Gastrocnemius medialis (tissue), 4 donors: ENCODE measurements around the gene CA10. TPM values are rescaled to one million over a fixed set of nuclear protein-coding genes. Genes with fewer than 3 reads are reported as not detected.

Experiments used
- ATAC-seq, 2 donors: fragments of 150-250 bp; one replicate each; pipeline ENCODE4 v1.9.1; 2016
- DNase-seq, 2 donors: peaks; one replicate each; pipeline ENCODE4 v3.0.0-alpha.2; 2019
- H3K27ac ChIP-seq, 4 donors: fragments of 200-600 bp; sonication (generic); 1 replicate in 1 of 4; 2 replicates in 3 of 4; pipeline ENCODE4 v1.5.1; 2016 to 2018; ENCODE audit warnings: mild to moderate bottlenecking in 2 of 4, moderate library complexity in 1 of 4
- H3K27me3 ChIP-seq, 3 donors: fragments of 200-600 bp; sonication (generic) in 2 of 3; 1 replicate in 1 of 3; 2 replicates in 2 of 3; pipeline versions ENCODE4 v1.5.1 to v1.6.0; 2016 to 2019; ENCODE audit warnings: mild to moderate bottlenecking in 1 of 3, moderate library complexity in 1 of 3
- H3K36me3 ChIP-seq, 2 donors: fragments of 200-600 bp; sonication (generic) in 1 of 2; one replicate each; pipeline ENCODE4 v1.5.1; 2017 to 2018
- H3K4me1 ChIP-seq, 2 donors: fragments of 200-600 bp; sonication (generic) in 1 of 2; one replicate each; pipeline ENCODE4 v1.5.1; 2016 to 2017; ENCODE audit warnings: mild to moderate bottlenecking in 2 of 2
- H3K4me3 ChIP-seq, 4 donors: fragments of 200-600 bp; sonication (generic) in 3 of 4; 1 replicate in 1 of 4; 2 replicates in 3 of 4; pipeline ENCODE4 v1.5.1; 2016 to 2019; ENCODE audit warnings: mild to moderate bottlenecking in 2 of 4
- H3K9me3 ChIP-seq, 3 donors: fragments of 200-600 bp; sonication (generic) in 2 of 3; 1 replicate in 1 of 3; 2 replicates in 2 of 3; pipeline ENCODE4 v1.5.1; 2016 to 2019
- CTCF ChIP-seq, 5 experiments: fragments of 450-650 bp in 3 of 5; fragments of 200-600 bp in 2 of 5; sonication (generic) in 2 of 5; IDR thresholded peaks in 4 of 5; conservative IDR thresholded peaks in 1 of 5; 1 replicate in 4 of 5; 2 replicates in 1 of 5; pipeline ENCODE4 v1.5.1; 2016 to 2019; ENCODE audit warnings: antibody characterized with exemption in 5 of 5, mild to moderate bottlenecking in 3 of 5, moderate library complexity in 3 of 5
- POLR2A ChIP-seq, 2 donors: fragments of 450-650 bp; IDR thresholded peaks; one replicate each; pipeline ENCODE4 v1.6.1; 2017; ENCODE audit warnings: antibody characterized with exemption in 2 of 2, mild to moderate bottlenecking in 2 of 2, moderate library complexity in 2 of 2
- in situ Hi-C, 4 donors: fragments of 200-750 bp; cut with MboI; loops; one replicate each; pipeline versions ENCODE4 v1.15.0 to v1.8.0; 2017; ENCODE audit warnings: low sequenced_read_pairs in 4 of 4
- intact Hi-C: fragments of 100-400 bp; cut with DNase I; formaldehyde crosslinking; loops from one replicate; pipeline ENCODE4 v1.15.1; 2023; ENCODE audit warnings: low total_unique reads
- total RNA-seq, 4 donors: library from RNA; depleted of rRNA; stranded (reverse); fragments of >200 nt; gene quantifications; one replicate each; pipeline versions ENCODE4 v1.1.0 to v1.2.3, GENCODE V29; 2016

Gene CA10
- total RNA-seq, 4 donors from 2014 or later = not detected

GRCh38 chr17:52096056-52096455, 62.5 kb downstream of the CA10 start:
- in situ Hi-C loops (no loop called here), intact Hi-C loops (no loop called here)
- Histone ChIP-seq H3K27me3 (no peaks in the 10 kb centered on the region), H3K4me3 (no peak overlapping the region), H3K27ac (no peak overlapping the region), H3K4me1 (no peaks in the 10 kb centered on the region), H3K9me3 (no peaks in the 10 kb centered on the region), H3K36me3 (no peaks in the 10 kb centered on the region)
- TF ChIP-seq POLR2A (IDR thresholded peaks at IDR 0.05) (no peak), CTCF (IDR thresholded peaks at IDR 0.05 in 4 of 5, conservative IDR thresholded peaks at IDR 0.05 in 1 of 5) (no peak)
- ATAC-seq = no peak
- no peak for DNase-seq

GRCh38 chr17:52084176-52084575, 74.3 kb downstream of the CA10 start:
- no peak overlapping the region for H3K4me3 ChIP-seq
- no peaks in the 10 kb centered on the region for H3K36me3 ChIP-seq
- intact Hi-C loops = no loop called here
- H3K27me3 ChIP-seq = no peaks in the 10 kb centered on the region
- no peaks in the 10 kb centered on the region for H3K9me3 ChIP-seq
- in situ Hi-C loops = no loop called here
- no peaks in the 10 kb centered on the region for H3K4me1 ChIP-seq
- ATAC-seq (no peak), DNase-seq (no peak)
- TF ChIP-seq POLR2A (IDR thresholded peaks at IDR 0.05) (no peak), CTCF (IDR thresholded peaks at IDR 0.05 in 4 of 5, conservative IDR thresholded peaks at IDR 0.05 in 1 of 5) (no peak)
- H3K27ac ChIP-seq = no peak overlapping the region

- Histone ChIP-seq H3K36me3 (no peaks in the 10 kb centered on the region), H3K4me1 (no peaks in the 10 kb centered on the region), H3K9me3 (no peaks in the 10 kb centered on the region), H3K27me3 (no peaks in the 10 kb centered on the region), H3K4me3 (no peak overlapping the region), H3K27ac (no peak overlapping the region)
- DNase-seq = no peak
- TF ChIP-seq POLR2A (IDR thresholded peaks at IDR 0.05) (no peak), CTCF (IDR thresholded peaks at IDR 0.05 in 4 of 5, conservative IDR thresholded peaks at IDR 0.05 in 1 of 5) (no peak)
- intact Hi-C loops = no loop called here
- ATAC-seq = no peak
- in situ Hi-C loops = no loop called here
These were observed 79.0 kb downstream of the CA10 start for GRCh38 chr17:52079496-52079895.

GRCh38 chr17:52071712-52072111, 86.8 kb downstream of the CA10 start:
- Histone ChIP-seq H3K36me3 (no peaks in the 10 kb centered on the region), H3K27me3 (no peaks in the 10 kb centered on the region), H3K9me3 (no peaks in the 10 kb centered on the region), H3K4me1 (no peaks in the 10 kb centered on the region), H3K4me3 (no peak overlapping the region), H3K27ac (no peak overlapping the region)
- no peak for ATAC-seq
- no peak for DNase-seq
- in situ Hi-C loops = no loop called here
- intact Hi-C loops = no loop called here
- no peak for TF ChIP-seq POLR2A (IDR thresholded peaks at IDR 0.05)
- no peak for TF ChIP-seq CTCF (IDR thresholded peaks at IDR 0.05 in 4 of 5, conservative IDR thresholded peaks at IDR 0.05 in 1 of 5)

GRCh38 chr17:52064791-52065211, 93.7 kb downstream of the CA10 start:
- no peaks in the 10 kb centered on the region for H3K4me1 ChIP-seq
- no peaks in the 10 kb centered on the region for H3K27me3 ChIP-seq
- ATAC-seq = no peak
- H3K9me3 ChIP-seq = no peaks in the 10 kb centered on the region
- H3K4me3 ChIP-seq = no peak overlapping the region
- in situ Hi-C loops = no loop called here
- TF ChIP-seq POLR2A (IDR thresholded peaks at IDR 0.05) = no peak
- no peak for TF ChIP-seq CTCF (IDR thresholded peaks at IDR 0.05 in 4 of 5, conservative IDR thresholded peaks at IDR 0.05 in 1 of 5)
- H3K36me3 ChIP-seq = no peaks in the 10 kb centered on the region
- no peak overlapping the region for H3K27ac ChIP-seq
- no peak for DNase-seq
- intact Hi-C loops = loop anchor here (5.0 kb wide), 1 partner anchor 188 kb away; no protein-coding TSS in a partner anchor
